OCI-LY3 (cell line): Measurements from ENCODE around the gene UIMC1.

Source experiments
- H2AFZ ChIP-seq: fragments of 200-600, 300-600 bp; shearing (Covaris generic); 2 replicates; pipeline ENCODE4 v1.6.0; 2014; ENCODE audit warnings: antibody characterized with exemption, low read depth, low read length
- H3K27ac ChIP-seq: fragments of 200-600, 300-600 bp; sonication (generic); 2 replicates; pipeline ENCODE4 v1.5.1; 2014; ENCODE audit warnings: mild to moderate bottlenecking, low read length, moderate library complexity, mixed read lengths
- H3K27me3 ChIP-seq: fragments of 200-600, 300-600 bp; sonication (generic); 2 replicates; pipeline ENCODE4 v1.6.1; 2014; ENCODE audit warnings: low read depth, low read length, mixed read lengths
- H3K36me3 ChIP-seq: fragments of 200-600, 300-600 bp; sonication (generic); replicated peaks from 2 replicates; pipeline ENCODE3; 2014; ENCODE audit warnings: low read depth, low read length, mixed read lengths
- H3K4me1 ChIP-seq: fragments of 300-600, 200-600 bp; sonication (generic); 2 replicates; pipeline ENCODE4 v1.6.1; 2014; ENCODE audit warnings: low read length, mixed read lengths
- H3K4me2 ChIP-seq: fragments of 200-600, 300-600 bp; sonication (generic); 2 replicates; pipeline ENCODE4 v1.6.1; 2014; ENCODE audit warnings: low read length, mixed read lengths
- H3K4me3 ChIP-seq: fragments of 300-600, 200-600 bp; sonication (generic); 2 replicates; pipeline ENCODE4 v1.5.1; 2014; ENCODE audit warnings: antibody characterized with exemption, mild to moderate bottlenecking, low read length, moderate library complexity
- H3K79me2 ChIP-seq: fragments of 300-600, 200-600 bp; shearing (Covaris generic); 2 replicates; pipeline ENCODE4 v1.6.1; 2014; ENCODE audit warnings: mild to moderate bottlenecking, low read length, mixed read lengths
- H3K9ac ChIP-seq: fragments of 300-600, 200-600 bp; shearing (Covaris generic); 2 replicates; pipeline ENCODE4 v1.6.0; 2014; ENCODE audit warnings: mild to moderate bottlenecking, low read length, moderate library complexity
- H3K9me3 ChIP-seq: fragments of 200-600, 300-600 bp; shearing (Covaris generic); 2 replicates; pipeline ENCODE4 v1.6.1; 2014; ENCODE audit warnings: low read length, mixed read lengths; ENCODE audit not compliant: insufficient read depth
- H4K20me1 ChIP-seq: fragments of 200-600, 300-600 bp; sonication (generic); 2 replicates; pipeline ENCODE4 v1.6.1; 2016; ENCODE audit warnings: low read length, mixed read lengths; ENCODE audit not compliant: insufficient read depth
- CTCF ChIP-seq: fragments of 200-600, 300-600 bp; sonication (generic); IDR thresholded peaks from 2 replicates; pipeline ENCODE4 v1.5.1; 2014; ENCODE audit warnings: antibody characterized with exemption, low read length, low read depth
- EZH2phosphoT487 ChIP-seq: fragments of 200-600 bp; shearing (Covaris generic); IDR thresholded peaks from 2 replicates; pipeline ENCODE4 v1.6.1; 2018; ENCODE audit warnings: antibody characterized with exemption, mixed run types, low read depth

Gene UIMC1

GRCh38 chr5:176881816-176882566, 124.6 kb downstream of the UIMC1 start:
- no peak overlapping the region for H3K4me3 ChIP-seq

GRCh38 chr5:176881021-176881749, 125.4 kb downstream of the UIMC1 start:
- H3K9ac ChIP-seq, result no peak overlapping the region
- TF ChIP-seq CTCF (no peak), EZH2phosphoT487 (no peak)
- no peak overlapping the region for H3K27ac ChIP-seq
- no peaks in the 10 kb centered on the region for H4K20me1 ChIP-seq
- H3K79me2 ChIP-seq, result no peaks in the 10 kb centered on the region
- H3K4me3 ChIP-seq, result no peak overlapping the region
- peaks cover 3% of the 10 kb centered on the region; the same call in 1 of the 2 replicates for H3K4me1 ChIP-seq
- H3K36me3 ChIP-seq, result no peaks in the 10 kb centered on the region
- no peak overlapping the region for H2AFZ ChIP-seq
- H3K9me3 ChIP-seq, result no peaks in the 10 kb centered on the region
- H3K4me2 ChIP-seq, result no peak overlapping the region
- H3K27me3 ChIP-seq, result no peaks in the 10 kb centered on the region

More at GRCh38 chr5:176881816-176882566, 124.6 kb downstream of the UIMC1 start:
- H3K9ac ChIP-seq, result no peak overlapping the region
- H3K4me2 ChIP-seq, result no peak overlapping the region
- no peaks in the 10 kb centered on the region for H3K27me3 ChIP-seq
- no peak overlapping the region for H3K27ac ChIP-seq
- H2AFZ ChIP-seq, result no peak overlapping the region
- no peaks in the 10 kb centered on the region for H4K20me1 ChIP-seq
- H3K79me2 ChIP-seq, result no peaks in the 10 kb centered on the region
- no peak for TF ChIP-seq CTCF
- no peak for TF ChIP-seq EZH2phosphoT487
- no peaks in the 10 kb centered on the region for H3K36me3 ChIP-seq
- H3K9me3 ChIP-seq, result no peaks in the 10 kb centered on the region
- H3K4me1 ChIP-seq, result peaks cover 3% of the 10 kb centered on the region; the same call in 1 of the 2 replicates

- Histone ChIP-seq H3K4me2 (no peak overlapping the region), H3K27ac (no peak overlapping the region), H3K4me3 (no peak overlapping the region), H3K36me3 (no peaks in the 10 kb centered on the region), H3K9ac (no peak overlapping the region), H3K4me1 (peaks cover 3% of the 10 kb centered on the region; the same call in 1 of the 2 replicates), H4K20me1 (no peaks in the 10 kb centered on the region), H3K79me2 (no peaks in the 10 kb centered on the region), H3K27me3 (no peaks in the 10 kb centered on the region), H2AFZ (no peak overlapping the region), H3K9me3 (no peaks in the 10 kb centered on the region)
- no peak for TF ChIP-seq EZH2phosphoT487
- TF ChIP-seq CTCF, result no peak
Observed at GRCh38 chr5:176880366-176881020, 126.1 kb downstream of the UIMC1 start.
